ENCODE results near the gene SPRYD3. TPM values are rescaled to one million over a fixed set of nuclear protein-coding genes. Genes with fewer than 3 reads are reported as not detected.
"Not testable (repeated sequence)": the region's sequence is repeated elsewhere in the genome, so short reads cannot be mapped to it uniquely, and the experiment has no call there.

SPRYD3 gene
- polyA plus RNA-seq (2012; ENCODE audit: insufficient read depth, insufficient read length): 11.8 TPM

- H3K4me3 ChIP-seq (ENCODE audit: low read length): peak within 1 kb of the TSS; percentile 77
- DNase-seq (ENCODE audit: low read depth, low spot score): peak; percentile 90
Measured at GRCh38 chr12:53079226-53080117, at the start of gene SPRYD3. Gene SPRYD3 (minus strand): TSS chr12:53079390. CDS start chr12:53079333, 57 bp downstream.

GRCh38 chr12:53127169-53127568 is 48.0 kb upstream of the SPRYD3 start:
- no peak for DNase-seq (ENCODE audit: low read depth, low spot score)
- no peak overlapping the region for H3K4me3 ChIP-seq (ENCODE audit: low read length)

- no peak overlapping the region for H3K4me3 ChIP-seq (ENCODE audit: low read length)
Measured at GRCh38 chr12:53124352-53124723, 45.1 kb upstream of the SPRYD3 start.

GRCh38 chr12:53123578-53124351 is 44.6 kb upstream of the SPRYD3 start:
- no peak for DNase-seq (ENCODE audit: low read depth, low spot score)
- no peak overlapping the region for H3K4me3 ChIP-seq (ENCODE audit: low read length)

More at GRCh38 chr12:53124352-53124723, 45.1 kb upstream of the SPRYD3 start:
- no peak for DNase-seq (ENCODE audit: low read depth, low spot score)

GRCh38 chr12:53122961-53123468 is 43.8 kb upstream of the SPRYD3 start:
- DNase-seq (ENCODE audit: low read depth, low spot score): no peak
- no peak overlapping the region for H3K4me3 ChIP-seq (ENCODE audit: low read length)

- no peak overlapping the region for H3K4me3 ChIP-seq (ENCODE audit: low read length)
- DNase-seq (ENCODE audit: low read depth, low spot score): no peak
Measured at GRCh38 chr12:53120685-53121525, 41.7 kb upstream of the SPRYD3 start.

GRCh38 chr12:53118751-53119300 is 39.6 kb upstream of the SPRYD3 start:
- no peak overlapping the region for H3K4me3 ChIP-seq (ENCODE audit: low read length)
- no peak for DNase-seq (ENCODE audit: low read depth, low spot score)

- no peak for DNase-seq (ENCODE audit: low read depth, low spot score)
- H3K4me3 ChIP-seq (ENCODE audit: low read length): no peak overlapping the region
Measured at GRCh38 chr12:53115891-53116648, 36.9 kb upstream of the SPRYD3 start.

- DNase-seq (ENCODE audit: low read depth, low spot score): no peak
- H3K4me3 ChIP-seq (ENCODE audit: low read length): no peak overlapping the region
Measured at GRCh38 chr12:53115112-53115890, 36.1 kb upstream of the SPRYD3 start.

- no peak overlapping the region for H3K4me3 ChIP-seq (ENCODE audit: low read length)
- DNase-seq (ENCODE audit: low read depth, low spot score): no peak
Measured at GRCh38 chr12:53113951-53114350, 34.8 kb upstream of the SPRYD3 start.

GRCh38 chr12:53113136-53113705 is 34.0 kb upstream of the SPRYD3 start:
- no peak overlapping the region for H3K4me3 ChIP-seq (ENCODE audit: low read length)
- no peak for DNase-seq (ENCODE audit: low read depth, low spot score)

- not testable (repeated sequence) for H3K4me3 ChIP-seq (ENCODE audit: low read length); DNase-seq (ENCODE audit: low read depth, low spot score)
Measured at GRCh38 chr12:53112431-53112830, 33.2 kb upstream of the SPRYD3 start.

GRCh38 chr12:53107122-53107521 is 27.9 kb upstream of the SPRYD3 start:
- H3K4me3 ChIP-seq (ENCODE audit: low read length): no peak overlapping the region

GRCh38 chr12:53105712-53106439 is 26.7 kb upstream of the SPRYD3 start:
- no peak for DNase-seq (ENCODE audit: low read depth, low spot score)
- no peak overlapping the region for H3K4me3 ChIP-seq (ENCODE audit: low read length)

More at GRCh38 chr12:53107122-53107521, 27.9 kb upstream of the SPRYD3 start:
- no peak for DNase-seq (ENCODE audit: low read depth, low spot score)

GRCh38 chr12:53105256-53105655 is 26.1 kb upstream of the SPRYD3 start:
- no peak overlapping the region for H3K4me3 ChIP-seq (ENCODE audit: low read length)
- no peak for DNase-seq (ENCODE audit: low read depth, low spot score)

- no peak overlapping the region for H3K4me3 ChIP-seq (ENCODE audit: low read length)
- DNase-seq (ENCODE audit: low read depth, low spot score): peak; percentile 41
Measured at GRCh38 chr12:53103860-53104305, 24.7 kb upstream of the SPRYD3 start.
